PC-9 (cell line): ENCODE results near the gene SLC44A1. TPM values are rescaled to one million over a fixed set of nuclear protein-coding genes. Genes with fewer than 3 reads are reported as not detected.
A peak's percentile ranks its signal among the peaks of the same experiment; 100 is the strongest.

Experiments used
- BruUV-seq: library from RNA; stranded (reverse); fragments of 400-500 nt; replicated peaks from 2 replicates; lab custom pipeline; 2021; lab: Mats Ljungman, UMichigan
- CTCF ChIA-PET: fragments of 300-600 bp; sonication (Branson Sonifier 250); formaldehyde crosslinking; loops from one replicate; lab custom pipeline; 2022; ENCODE audit warnings: antibody characterized with exemption; lab: Charles Lee
- POLR2A ChIA-PET: fragments of 300-600 bp; sonication (Branson Sonifier 250); formaldehyde crosslinking; loops from one replicate; lab custom pipeline; 2022; ENCODE audit warnings: antibody characterized with exemption; ENCODE audit not compliant: unreplicated experiment; lab: Charles Lee
- DNase-seq, 2 experiments: peaks; one replicate each; pipeline versions ENCODE4 v3.0.0 to v3.0.0-alpha.2; 2015 to 2022; ENCODE audit warnings: mixed read lengths in 1 of 2
- H2AFZ ChIP-seq: fragments of 200-600 bp; sonication (generic); 2 replicates; pipeline ENCODE4 v1.8.1; 2017; ENCODE audit warnings: antibody characterized with exemption
- H3F3A ChIP-seq: fragments of 200-600 bp; sonication (generic); 2 replicates; pipeline ENCODE4 v1.8.1; 2017; ENCODE audit warnings: antibody characterized with exemption, mild to moderate bottlenecking, low read depth; ENCODE audit not compliant: insufficient read depth
- H3K27ac ChIP-seq: fragments of 200-600 bp; sonication (generic); 2 replicates; pipeline ENCODE4 v1.6.1; 2016; ENCODE audit warnings: mixed run types
- H3K27me3 ChIP-seq: fragments of 200-600 bp; sonication (generic); 2 replicates; pipeline ENCODE4 v1.6.1; 2016; ENCODE audit warnings: low read depth, mixed run types; ENCODE audit not compliant: insufficient read depth
- H3K36me3 ChIP-seq: fragments of 200-600 bp; sonication (generic); 2 replicates; pipeline ENCODE4 v1.6.1; 2016; ENCODE audit warnings: low read depth, mixed run types
- H3K4me1 ChIP-seq: fragments of 200-600 bp; sonication (generic); replicated peaks from 2 replicates; pipeline ENCODE4 v1.6.1; 2016; ENCODE audit warnings: mixed run types; ENCODE audit not compliant: insufficient read depth
- H3K4me2 ChIP-seq: fragments of 200-600 bp; sonication (generic); 2 replicates; pipeline ENCODE4 v1.6.1; 2017; ENCODE audit warnings: mixed run types
- H3K4me3 ChIP-seq: fragments of 200-600 bp; sonication (generic); 2 replicates; pipeline ENCODE4 v1.6.1; 2016; ENCODE audit warnings: mixed run types
- H3K79me2 ChIP-seq: fragments of 200-600 bp; sonication (generic); 2 replicates; pipeline ENCODE4 v1.6.1; 2017; ENCODE audit warnings: low read depth, mixed run types
- H3K9me2 ChIP-seq: fragments of 200-600 bp; sonication (generic); 2 replicates; pipeline ENCODE4 v1.8.1; 2017; ENCODE audit warnings: mild to moderate bottlenecking; ENCODE audit not compliant: insufficient read depth
- H3K9me3 ChIP-seq: fragments of 200-600 bp; sonication (generic); 2 replicates; pipeline ENCODE4 v1.8.1; 2016; ENCODE audit warnings: low read depth; ENCODE audit not compliant: insufficient read depth
- H4K20me1 ChIP-seq: fragments of 200-600 bp; sonication (generic); 2 replicates; pipeline ENCODE4 v1.8.1; 2017; ENCODE audit not compliant: insufficient read depth
- CTCF ChIP-seq: fragments of 200-600 bp; sonication (generic); conservative IDR thresholded peaks from 2 replicates; pipeline ENCODE4 v1.6.1; 2017; ENCODE audit warnings: mixed run types, antibody characterized with exemption, mild to moderate bottlenecking, moderate library complexity
- EZH2 ChIP-seq: fragments of 200-600 bp; sonication (generic); IDR thresholded peaks from 2 replicates; pipeline ENCODE4 v1.8.0; 2017; ENCODE audit warnings: antibody characterized with exemption, low read depth
- intact Hi-C: fragments of 100-400 bp; cut with micrococcal nuclease; formaldehyde crosslinking; loops from one replicate; pipeline ENCODE4 v1.10.0; 2022; ENCODE audit not compliant: unreplicated experiment
- total RNA-seq: library from RNA; stranded (reverse); gene quantifications from 2 replicates; pipeline ENCODE4 v1.2.3, GENCODE V29; 2021

Gene SLC44A1
- total RNA-seq, 1 experiment from 2014 or later, result 95.2 TPM

- intact Hi-C loops, result no loop called here
- Histone ChIP-seq H3F3A (peaks cover 27% of the 10 kb centered on the region), H3K36me3 (no peaks in the 10 kb centered on the region), H3K9me3 (peaks cover 11% of the 10 kb centered on the region; the same call in 1 of the 2 replicates), H3K4me2 (no peak overlapping the region), H3K4me3 (no peak overlapping the region), H3K27me3 (no peaks in the 10 kb centered on the region), H4K20me1 (no peaks in the 10 kb centered on the region), H3K79me2 (peaks cover 23% of the 10 kb centered on the region), H2AFZ (no peak overlapping the region), H3K4me1 (peaks cover 67% of the 10 kb centered on the region), H3K27ac (no peak overlapping the region), H3K9me2 (no peaks in the 10 kb centered on the region)
- ChIA-PET CTCF (no interaction called here), POLR2A (no interaction called here)
- TF ChIP-seq CTCF (no peak), EZH2 (no peak)
- BruUV-seq, result no TSS peak
- no peak for DNase-seq
Observed at GRCh38 chr9:105295201-105295550, 50.7 kb downstream of the SLC44A1 start.

GRCh38 chr9:105295986-105296385 lies 51.5 kb downstream of the SLC44A1 start:
- no peak for TF ChIP-seq CTCF
- no peak for TF ChIP-seq EZH2
- Histone ChIP-seq H3K4me1 (peaks cover 59% of the 10 kb centered on the region), H4K20me1 (no peaks in the 10 kb centered on the region), H2AFZ (no peak overlapping the region), H3K27me3 (no peaks in the 10 kb centered on the region), H3K27ac (peak overlapping the region; percentile 86), H3K79me2 (peaks cover 23% of the 10 kb centered on the region), H3F3A (peaks cover 20% of the 10 kb centered on the region), H3K4me2 (peak overlapping the region; percentile 56), H3K9me2 (no peaks in the 10 kb centered on the region), H3K4me3 (no peak overlapping the region), H3K9me3 (peaks cover 11% of the 10 kb centered on the region; the same call in 1 of the 2 replicates), H3K36me3 (no peaks in the 10 kb centered on the region)
- BruUV-seq, result no TSS peak
- no peak for DNase-seq
- intact Hi-C loops, result no loop called here
- ChIA-PET POLR2A (no interaction called here), CTCF (no interaction called here)

GRCh38 chr9:105296445-105296844 lies 52.0 kb downstream of the SLC44A1 start:
- Histone ChIP-seq H3K9me2 (no peaks in the 10 kb centered on the region), H3K9me3 (peaks cover 11% of the 10 kb centered on the region; the same call in 1 of the 2 replicates), H4K20me1 (no peaks in the 10 kb centered on the region), H3K36me3 (no peaks in the 10 kb centered on the region), H3F3A (peaks cover 15% of the 10 kb centered on the region), H2AFZ (no peak overlapping the region), H3K4me1 (peaks cover 54% of the 10 kb centered on the region), H3K4me3 (no peak overlapping the region; the same call in 1 of the 2 replicates), H3K27ac (peak overlapping the region; percentile 86), H3K27me3 (no peaks in the 10 kb centered on the region), H3K79me2 (peaks cover 18% of the 10 kb centered on the region), H3K4me2 (peak overlapping the region; percentile 56)
- ChIA-PET POLR2A (interaction anchor here (0.5 to 1.1 kb wide), 3 partner anchors 51 to 427 kb away, joined by 3 to 5 read pairs (median 4); partner anchors contain the start of gene SLC44A1), CTCF (no interaction called here)
- no peak for DNase-seq
- BruUV-seq, result TSS peak; percentile 94
- TF ChIP-seq EZH2 (no peak), CTCF (no peak)
- intact Hi-C loops, result no loop called here
